Epithelial cell of esophagus (primary cell): Measurements from ENCODE around the gene TRPV2.
A peak's percentile ranks its signal among the peaks of the same experiment; 100 is the strongest.

Source experiments
- DNase-seq: peaks from one replicate; pipeline ENCODE4 v3.0.0; 2010; ENCODE audit warnings: low read depth
- H3K4me3 ChIP-seq: 2 replicates; pipeline ENCODE4 v1.5.1; 2011; ENCODE audit warnings: mild to moderate bottlenecking, low read length, control low read depth
- CTCF ChIP-seq: IDR thresholded peaks from 2 replicates; pipeline ENCODE4 v1.5.1; 2011; ENCODE audit warnings: low read depth, mild to moderate bottlenecking, low read length, control low read depth, inconsistent platforms; ENCODE audit not compliant: insufficient read depth; ENCODE audit errors: missing control alignments

The TRPV2 gene, protein sequence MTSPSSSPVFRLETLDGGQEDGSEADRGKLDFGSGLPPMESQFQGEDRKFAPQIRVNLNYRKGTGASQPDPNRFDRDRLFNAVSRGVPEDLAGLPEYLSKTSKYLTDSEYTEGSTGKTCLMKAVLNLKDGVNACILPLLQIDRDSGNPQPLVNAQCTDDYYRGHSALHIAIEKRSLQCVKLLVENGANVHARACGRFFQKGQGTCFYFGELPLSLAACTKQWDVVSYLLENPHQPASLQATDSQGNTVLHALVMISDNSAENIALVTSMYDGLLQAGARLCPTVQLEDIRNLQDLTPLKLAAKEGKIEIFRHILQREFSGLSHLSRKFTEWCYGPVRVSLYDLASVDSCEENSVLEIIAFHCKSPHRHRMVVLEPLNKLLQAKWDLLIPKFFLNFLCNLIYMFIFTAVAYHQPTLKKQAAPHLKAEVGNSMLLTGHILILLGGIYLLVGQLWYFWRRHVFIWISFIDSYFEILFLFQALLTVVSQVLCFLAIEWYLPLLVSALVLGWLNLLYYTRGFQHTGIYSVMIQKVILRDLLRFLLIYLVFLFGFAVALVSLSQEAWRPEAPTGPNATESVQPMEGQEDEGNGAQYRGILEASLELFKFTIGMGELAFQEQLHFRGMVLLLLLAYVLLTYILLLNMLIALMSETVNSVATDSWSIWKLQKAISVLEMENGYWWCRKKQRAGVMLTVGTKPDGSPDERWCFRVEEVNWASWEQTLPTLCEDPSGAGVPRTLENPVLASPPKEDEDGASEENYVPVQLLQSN

DNA sequence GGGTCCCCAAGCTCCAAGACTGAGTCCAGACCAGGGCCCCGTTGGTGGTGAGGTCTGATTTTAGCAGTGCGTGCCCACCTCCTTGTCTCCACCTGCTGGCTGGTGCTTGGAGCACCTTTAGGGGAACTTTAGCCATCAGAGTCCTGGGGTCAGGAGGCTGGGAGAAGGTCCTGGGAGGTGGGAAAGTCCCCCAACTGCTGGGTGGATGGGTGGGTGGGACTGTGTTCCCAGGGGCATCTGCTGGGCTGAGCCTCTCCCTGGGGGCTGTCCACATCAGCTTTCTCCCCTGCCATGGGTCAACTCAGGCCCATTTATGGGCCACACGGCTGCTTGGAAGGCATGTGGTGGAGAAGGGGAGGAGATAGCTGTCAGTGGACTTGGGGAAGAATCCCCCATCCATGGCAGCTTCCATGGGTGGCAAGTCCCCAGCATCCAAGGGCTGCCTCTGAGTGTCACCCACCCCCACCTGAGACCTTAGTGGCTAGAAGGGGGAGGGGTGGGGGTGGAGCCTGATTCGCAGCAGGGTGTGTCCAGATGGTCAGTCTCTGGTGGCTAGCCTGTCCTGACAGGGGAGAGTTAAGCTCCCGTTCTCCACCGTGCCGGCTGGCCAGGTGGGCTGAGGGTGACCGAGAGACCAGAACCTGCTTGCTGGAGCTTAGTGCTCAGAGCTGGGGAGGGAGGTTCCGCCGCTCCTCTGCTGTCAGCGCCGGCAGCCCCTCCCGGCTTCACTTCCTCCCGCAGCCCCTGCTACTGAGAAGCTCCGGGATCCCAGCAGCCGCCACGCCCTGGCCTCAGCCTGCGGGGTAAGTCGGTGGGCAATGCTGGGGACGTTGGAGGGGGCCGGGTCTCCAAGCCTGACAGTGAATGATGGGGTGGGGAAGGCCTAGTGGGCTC lies at the start of gene TRPV2:
Gene TRPV2, plus strand, starts transcription at position 541 of the 894 bp plus-strand sequence. CDS start 2,098 bp downstream, outside the sequence.
- TF ChIP-seq CTCF = peak; percentile 15
- no peak within 1 kb of the TSS for H3K4me3 ChIP-seq
- no peak for DNase-seq

- H3K4me3 ChIP-seq = no peak overlapping the region
- peak; percentile 88 for DNase-seq
- no peak for TF ChIP-seq CTCF
Measured at GRCh38 chr17:16371742-16372141, 43.6 kb upstream of the TRPV2 start.

GRCh38 chr17:16374146-16374938 lies 41.0 kb upstream of the TRPV2 start:
- TF ChIP-seq CTCF = no peak
- DNase-seq = peak; percentile 87
- H3K4me3 ChIP-seq = no peak overlapping the region

DNA sequence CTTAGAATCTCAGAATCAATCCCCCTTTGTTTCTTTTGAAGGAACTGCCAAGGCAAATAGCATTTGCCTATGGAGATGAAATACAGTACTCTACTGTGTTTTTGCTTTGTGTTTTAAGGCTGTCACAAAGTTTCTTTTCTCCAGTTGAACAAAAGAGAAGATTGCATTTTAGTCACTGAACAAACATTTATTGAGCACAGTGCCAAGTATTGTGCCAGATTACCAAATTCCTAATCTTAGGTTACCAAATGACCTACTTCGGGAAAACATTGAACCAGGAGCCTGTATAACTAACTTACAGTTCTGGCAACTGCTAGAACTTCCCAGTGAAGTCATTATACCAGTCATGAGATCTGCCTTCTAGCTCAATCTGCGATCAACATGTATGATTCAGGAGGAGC lies 37.4 kb upstream of the TRPV2 start:
- no peak overlapping the region for H3K4me3 ChIP-seq
- peak; percentile 90 for DNase-seq
- TF ChIP-seq CTCF = no peak

DNA sequence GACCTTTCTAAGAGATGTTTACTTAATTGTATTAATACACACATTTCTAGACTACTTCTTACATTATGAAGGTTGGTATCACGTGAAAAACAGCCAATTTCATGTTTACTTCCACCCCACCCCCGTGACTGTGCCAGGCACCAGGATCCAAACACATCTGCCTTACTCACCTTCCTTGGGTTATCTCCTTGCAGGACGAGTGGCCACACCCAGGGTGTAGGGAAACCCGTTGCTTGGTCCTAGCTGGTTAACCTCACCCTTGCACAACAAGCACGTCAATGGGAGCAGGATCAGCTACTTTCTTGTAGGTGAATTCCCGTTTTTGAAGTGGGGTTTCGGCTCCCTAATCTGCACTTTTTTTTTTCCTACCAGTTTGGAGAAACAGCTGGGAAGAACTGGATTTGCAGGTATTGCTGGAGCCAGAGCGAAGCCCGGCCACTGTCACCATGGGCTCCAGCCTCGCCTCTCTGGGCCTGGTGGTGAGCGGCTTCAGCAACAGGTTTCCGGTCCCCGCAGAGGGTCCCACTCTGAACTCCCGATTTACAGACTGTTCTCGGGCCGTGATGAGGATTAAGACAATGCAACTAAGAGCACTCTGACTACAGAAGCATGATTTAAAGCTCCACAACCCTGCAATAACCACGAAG lies 36.6 kb upstream of the TRPV2 start:
- no peak overlapping the region for H3K4me3 ChIP-seq
- peak; percentile 99 for DNase-seq
- no peak for TF ChIP-seq CTCF
